Head of caudate nucleus (tissue), 42 donors: ENCODE results near the gene KCNA4.
"Not testable (repeated sequence)": the region's sequence is repeated elsewhere in the genome, so short reads cannot be mapped to it uniquely, and the experiment has no call there.

Experiments
- DNase-seq, 42 donors: peaks; one replicate each; pipeline versions ENCODE4 v3.0.0 to v3.0.0-alpha.2; 2020 to 2021; ENCODE audit warnings: mixed read lengths in 7 of 42
- intact Hi-C: fragments of 100-400 bp; cut with DNase I; formaldehyde crosslinking; loops from one replicate; pipeline ENCODE4 v1.15.0; 2022

KCNA4 gene

GRCh38 chr11:30002157-30002785 is 14.6 kb downstream of the KCNA4 start:
- no peak for DNase-seq
- intact Hi-C loops, result no loop called here

GRCh38 chr11:30000986-30001750 is 15.7 kb downstream of the KCNA4 start:
- intact Hi-C loops, result no loop called here
- no peak for DNase-seq

- intact Hi-C loops, result no loop called here
- DNase-seq, result no peak
Measured at GRCh38 chr11:29996016-29996415, 20.8 kb downstream of the KCNA4 start.

- intact Hi-C loops, result no loop called here
- DNase-seq, result no peak
Measured at GRCh38 chr11:29989174-29989970, 27.5 kb downstream of the KCNA4 start.

- DNase-seq, result no peak
- intact Hi-C loops, result no loop called here
Measured at GRCh38 chr11:29985248-29985647, 31.6 kb downstream of the KCNA4 start.

- intact Hi-C loops, result no loop called here
- DNase-seq, result no peak
Measured at GRCh38 chr11:29984544-29984943, 32.3 kb downstream of the KCNA4 start.

GRCh38 chr11:29978549-29978948 is 38.3 kb downstream of the KCNA4 start:
- intact Hi-C loops, result no loop called here
- DNase-seq, result no peak

GRCh38 chr11:29975580-29975979 is 41.2 kb downstream of the KCNA4 start:
- DNase-seq, intact Hi-C loops: not testable (repeated sequence)

GRCh38 chr11:29963796-29964195 is 53.0 kb downstream of the KCNA4 start:
- no peak for DNase-seq
- intact Hi-C loops, result no loop called here

GRCh38 chr11:29963036-29963435 is 53.8 kb downstream of the KCNA4 start:
- DNase-seq, result no peak
- intact Hi-C loops, result no loop called here

GRCh38 chr11:29962243-29962642 is 54.6 kb downstream of the KCNA4 start:
- intact Hi-C loops, result no loop called here

More at GRCh38 chr11:29962243-29962642, 54.6 kb downstream of the KCNA4 start:
- DNase-seq, result no peak
